ENCODE data around the gene ISG20L2.
A peak's percentile ranks its signal among the peaks of the same experiment; 100 is the strongest.

ISG20L2 gene

DNA sequence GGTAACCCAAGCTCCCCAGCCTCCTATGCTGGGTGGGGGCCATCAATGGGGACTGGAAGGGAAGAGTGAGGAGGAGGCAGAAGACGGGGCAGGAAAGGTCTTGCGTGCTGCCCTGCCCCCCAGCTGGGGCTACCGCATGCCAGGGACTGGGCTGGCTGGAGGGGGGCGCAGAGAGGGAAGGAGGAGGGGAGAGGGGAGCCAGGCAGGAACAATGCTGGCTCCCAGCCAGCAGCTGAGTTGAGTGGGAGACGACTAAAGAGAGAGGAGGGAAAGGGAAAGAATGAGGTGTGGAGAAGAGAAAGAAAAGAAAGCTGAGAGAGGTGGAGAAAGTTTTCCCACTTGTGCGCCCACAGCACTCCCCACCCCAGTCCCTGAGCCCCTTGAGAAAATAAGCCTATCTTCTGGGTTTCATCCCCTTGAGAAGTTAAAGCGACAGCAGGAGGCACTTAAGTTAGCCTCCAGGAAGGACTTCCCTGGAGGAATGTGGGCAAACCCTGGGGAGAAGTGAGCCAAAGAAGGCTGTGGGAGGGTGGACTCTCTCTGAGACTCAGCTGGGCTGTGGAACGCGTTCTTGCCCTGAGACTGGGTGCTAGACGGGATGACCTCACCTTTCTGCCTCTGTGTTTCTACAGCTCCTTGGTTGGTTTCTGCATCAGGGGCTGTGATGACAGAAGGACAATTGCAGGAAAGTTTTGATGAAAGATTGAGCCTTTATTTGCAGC, 38.5 kb downstream of the ISG20L2 start:
- DNase-seq (ENCODE audit: low read depth, low spot score) = peak; percentile 45

GRCh38 chr1:156689035-156689952, 39.3 kb downstream of the ISG20L2 start:
- peak; percentile 97 for DNase-seq (ENCODE audit: low read depth, low spot score)

- DNase-seq (ENCODE audit: low read depth, low spot score) = no peak
Observed at GRCh38 chr1:156684227-156684782, 44.3 kb downstream of the ISG20L2 start.

GRCh38 chr1:156682166-156682890, 46.2 kb downstream of the ISG20L2 start:
- peak; percentile 69 for DNase-seq (ENCODE audit: low read depth, low spot score)

DNA sequence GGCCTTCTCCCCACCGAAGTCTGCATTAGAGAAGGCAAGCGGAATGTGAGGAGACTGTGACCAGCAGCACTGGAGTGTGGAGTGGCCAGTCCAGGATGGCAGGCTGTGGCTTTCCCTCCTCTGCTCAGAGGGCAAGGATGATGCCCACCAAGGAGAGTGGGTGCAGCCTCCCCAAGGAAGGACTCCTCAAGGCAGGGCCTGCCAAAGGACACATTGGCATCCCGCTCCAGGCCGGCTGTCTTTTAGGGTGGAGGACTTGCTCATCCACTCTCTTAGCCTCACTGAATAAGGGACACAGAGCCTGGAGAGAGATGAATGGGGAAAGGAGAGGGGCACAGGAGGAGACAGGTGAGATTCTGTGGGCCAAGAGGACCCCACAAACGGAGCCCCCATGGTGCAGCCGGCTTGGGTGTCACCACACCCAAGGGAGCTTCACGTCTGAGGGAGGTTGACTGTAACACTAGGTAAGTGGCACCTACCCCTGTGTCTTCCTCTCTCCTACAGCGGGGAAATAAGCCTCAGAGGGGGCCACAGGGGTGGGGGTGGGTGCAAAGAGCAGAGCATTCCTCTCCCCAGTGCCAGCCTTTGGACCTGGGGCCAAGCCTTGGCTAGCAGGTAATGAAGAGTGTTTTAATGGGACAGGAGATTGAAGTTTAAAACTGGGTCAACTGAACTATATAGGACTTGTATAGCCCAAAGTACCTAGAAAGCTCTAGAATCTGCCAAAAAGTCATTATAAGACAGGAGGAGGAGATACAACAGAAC, 47.2 kb downstream of the ISG20L2 start:
- DNase-seq (ENCODE audit: low read depth, low spot score) = no peak

GRCh38 chr1:156680056-156680455, 48.5 kb downstream of the ISG20L2 start:
- no peak for DNase-seq (ENCODE audit: low read depth, low spot score)

- peak; percentile 81 for DNase-seq (ENCODE audit: low read depth, low spot score)
Observed at GRCh38 chr1:156677616-156678596, 50.7 kb downstream of the ISG20L2 start.

DNA sequence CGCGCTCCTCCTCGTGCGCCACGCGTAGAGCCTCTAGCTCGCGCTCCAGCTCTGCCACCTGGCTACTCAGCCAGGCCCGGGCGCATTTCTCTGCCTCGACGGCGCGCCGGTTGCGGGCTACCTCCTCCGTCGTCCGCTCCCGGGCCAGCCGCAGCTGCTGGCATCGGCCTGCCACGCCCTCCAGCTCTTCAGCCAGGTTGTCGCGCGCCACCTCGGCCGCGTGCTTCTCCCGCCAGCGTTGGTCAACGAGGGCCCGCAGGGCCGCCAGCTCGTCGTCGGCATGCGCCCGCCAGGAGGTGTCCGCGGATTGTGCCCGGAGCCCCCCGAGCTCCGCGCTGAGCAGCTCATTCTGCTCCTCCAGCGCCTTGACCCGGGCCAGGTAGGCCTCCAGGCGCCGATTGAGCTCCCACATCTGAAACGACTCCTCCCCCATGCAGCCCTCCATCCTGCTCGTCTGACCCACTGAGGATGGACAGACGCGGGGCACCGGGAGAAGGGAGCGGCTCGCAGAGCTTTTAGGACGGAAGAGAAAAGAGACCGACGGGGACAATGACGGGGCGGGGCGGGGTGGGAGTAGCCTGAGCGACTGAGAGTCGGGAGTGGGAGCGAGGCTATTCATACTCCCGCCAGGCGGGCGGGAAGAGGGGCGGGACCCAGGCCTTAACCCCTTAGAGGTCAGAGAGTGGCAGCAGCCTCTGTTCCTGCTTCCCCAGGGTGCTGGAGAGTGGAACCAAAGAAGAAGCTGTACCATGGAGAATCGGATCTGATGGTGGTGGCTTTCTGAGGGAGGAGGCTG, 51.5 kb downstream of the ISG20L2 start, which contains the start of gene NES:
Gene NES, minus strand, starts transcription at position 588 of the 796 bp plus-strand sequence. Its CDS starts 143 bp downstream, at position 445.
- DNase-seq (ENCODE audit: low read depth, low spot score) = peak; percentile 94

DNA sequence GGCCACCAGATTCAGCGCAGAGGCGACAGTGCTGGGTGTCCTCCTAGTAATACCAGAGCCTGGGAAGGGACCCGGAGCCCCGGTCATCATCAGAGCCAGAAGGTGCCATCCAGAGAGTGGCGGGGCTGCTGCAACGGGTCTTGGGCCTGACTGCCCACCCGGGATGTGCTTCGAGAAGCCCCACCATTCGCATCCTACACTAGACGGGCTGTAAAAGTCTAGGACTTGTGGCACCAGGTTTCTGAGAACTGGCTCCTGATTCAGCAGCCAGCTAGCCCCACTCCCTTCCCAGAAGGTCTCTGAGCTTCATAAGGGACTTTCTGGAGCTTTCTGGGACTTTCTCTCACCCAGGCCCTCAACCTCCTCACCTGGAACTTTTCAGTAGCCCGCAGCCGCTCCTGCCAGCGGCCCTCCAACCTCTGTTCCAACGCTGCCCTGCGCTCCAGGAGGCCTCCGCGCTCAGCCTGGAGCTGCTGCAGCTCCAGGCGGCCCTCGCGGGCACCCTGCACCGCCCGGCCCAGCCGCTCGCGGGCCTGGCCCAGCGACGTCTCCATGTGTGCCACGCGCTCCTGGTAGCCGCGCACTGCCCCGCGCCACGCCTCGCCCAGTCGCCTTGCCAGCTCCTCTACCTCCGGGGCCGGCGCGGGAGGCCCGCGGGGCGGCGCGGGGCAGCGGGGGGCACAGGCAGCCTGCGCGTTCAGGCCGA, 52.3 kb downstream of the ISG20L2 start:
- no peak for DNase-seq (ENCODE audit: low read depth, low spot score)

DNA sequence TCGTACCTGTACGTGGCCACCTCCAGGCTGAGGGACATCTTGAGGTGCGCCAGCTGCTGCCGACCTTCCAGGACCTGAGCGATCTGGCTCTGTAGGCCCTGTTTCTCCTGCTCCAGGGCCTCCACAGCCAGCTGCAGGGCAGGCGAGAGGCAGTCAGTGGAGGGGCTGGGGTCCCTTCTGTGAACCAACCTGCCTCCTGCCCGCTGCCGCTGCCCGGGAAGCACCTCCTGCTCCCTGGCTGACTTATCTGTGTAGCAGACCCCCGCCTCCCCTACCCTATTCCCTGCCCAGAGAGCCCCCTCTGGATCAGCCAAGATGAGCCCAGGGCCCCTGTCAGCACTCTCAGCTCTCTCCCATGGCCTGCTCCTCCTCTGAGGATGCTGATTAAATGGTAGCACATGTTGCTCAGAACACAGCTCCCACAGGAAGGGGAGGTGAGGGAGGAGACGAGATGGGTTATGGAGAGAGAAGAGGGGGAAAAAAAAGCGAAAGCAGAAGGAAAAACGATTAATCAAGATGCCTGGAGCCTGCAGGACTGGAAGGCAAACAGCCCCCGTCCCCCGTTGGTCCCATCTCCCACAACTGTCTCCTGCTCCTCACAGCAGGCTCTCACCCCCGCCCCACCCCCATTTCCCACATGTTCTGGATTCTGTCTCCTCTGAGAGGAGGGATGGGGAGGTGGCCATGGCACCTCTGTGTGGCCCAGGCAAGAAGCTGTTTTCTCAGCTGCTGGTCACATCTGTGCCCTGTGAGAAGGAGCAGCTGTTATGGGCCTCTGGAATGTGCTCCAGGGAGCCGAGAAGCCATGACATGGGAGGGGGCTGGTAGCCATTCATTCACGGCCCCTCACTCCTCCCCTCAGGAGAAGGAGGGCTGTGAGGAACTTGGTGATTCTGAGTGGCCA, 53.1 kb downstream of the ISG20L2 start:
- peak; percentile 69 for DNase-seq (ENCODE audit: low read depth, low spot score)

DNA sequence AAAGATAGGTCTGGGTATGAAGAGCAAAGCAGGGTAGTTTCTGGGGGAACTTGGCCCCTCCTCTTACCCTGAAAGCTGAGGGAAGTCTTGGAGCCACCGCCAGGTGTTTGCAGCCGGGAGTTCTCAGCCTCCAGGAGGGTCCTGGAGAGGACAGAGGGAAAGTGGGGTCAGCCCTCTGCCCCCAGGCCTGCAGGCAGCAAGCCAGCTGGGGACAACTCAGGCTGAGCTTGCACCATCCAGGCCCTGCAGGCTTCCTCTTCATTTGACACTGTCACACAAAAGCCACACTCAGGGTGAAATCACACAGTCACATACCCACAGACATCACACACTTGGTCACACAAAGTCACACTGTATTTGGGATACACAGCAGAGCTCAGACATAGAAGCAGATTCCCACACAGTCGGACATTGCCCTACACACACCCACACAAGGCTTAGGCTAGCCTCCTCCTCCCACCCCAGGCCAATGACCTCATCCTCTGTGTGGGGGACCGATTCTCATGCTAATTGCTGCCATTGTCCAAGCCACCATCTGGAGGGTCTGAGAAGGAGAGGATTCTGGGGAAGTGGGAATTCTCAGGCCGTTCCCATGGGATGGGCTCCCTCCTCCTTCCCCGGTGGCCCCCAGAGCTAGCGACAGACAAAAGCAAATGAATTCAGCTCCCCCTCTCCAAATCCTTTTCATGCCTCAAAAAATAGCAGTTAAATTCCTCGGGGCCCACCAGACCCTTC, 55.0 kb downstream of the ISG20L2 start:
- DNase-seq (ENCODE audit: low read depth, low spot score) = peak; percentile 97
